Sigmoid colon (tissue), 7 donors: Measurements from ENCODE around the gene SF3B1. TPM values are rescaled to one million over a fixed set of nuclear protein-coding genes. Genes with fewer than 3 reads are reported as not detected.

ENCODE experiments used
- DNase-seq: peaks from one replicate; pipeline ENCODE4 v3.0.0-alpha.2; 2019
- H3K27ac ChIP-seq, 4 donors: fragments of 200-600 bp; sonication (generic); one replicate each; pipeline ENCODE4 v1.5.1; 2016 to 2019; ENCODE audit warnings: mild to moderate bottlenecking in 1 of 4
- H3K27me3 ChIP-seq, 3 donors: fragments of 200-600 bp; sonication (generic); one replicate each; pipeline ENCODE4 v1.5.1; 2019; ENCODE audit warnings: mild to moderate bottlenecking in 1 of 3
- H3K36me3 ChIP-seq, 4 donors: fragments of 200-600 bp; sonication (generic); one replicate each; pipeline ENCODE4 v1.5.1; 2016 to 2019
- H3K4me1 ChIP-seq, 4 donors: fragments of 200-600 bp; sonication (generic); one replicate each; pipeline ENCODE4 v1.5.1; 2017 to 2019
- H3K4me3 ChIP-seq, 4 donors: fragments of 200-600 bp; sonication (generic); one replicate each; pipeline ENCODE4 v1.5.1; 2017 to 2019; ENCODE audit warnings: mild to moderate bottlenecking in 2 of 4, moderate library complexity in 1 of 4
- H3K9me3 ChIP-seq, 4 donors: fragments of 200-600 bp in 3 of 4; sonication (generic) in 3 of 4; one replicate each; pipeline versions ENCODE4 v1.5.1 to v1.6.1; 2013 to 2019
- CTCF ChIP-seq, 4 experiments: fragments of 450-650 bp in 3 of 4; fragments of 200-600 bp in 1 of 4; IDR thresholded peaks; one replicate each; pipeline ENCODE4 v1.5.1; 2016 to 2019; ENCODE audit warnings: antibody characterized with exemption in 4 of 4, mild to moderate bottlenecking in 3 of 4, moderate library complexity in 2 of 4
- EP300 ChIP-seq, 4 donors: sonication (generic); formaldehyde crosslinking; IDR thresholded peaks; one replicate each; pipeline ENCODE4 v1.6.1; 2017; ENCODE audit warnings: antibody characterized with exemption in 4 of 4
- POLR2A ChIP-seq, 2 donors: fragments of 450-650 bp; IDR thresholded peaks; one replicate each; pipeline ENCODE4 v1.6.1; 2016; ENCODE audit warnings: antibody characterized with exemption in 2 of 2, mild to moderate bottlenecking in 2 of 2, moderate library complexity in 2 of 2
- POLR2AphosphoS5 ChIP-seq, 4 donors: sonication (generic); formaldehyde crosslinking; IDR thresholded peaks; one replicate each; pipeline ENCODE4 v1.6.1; 2017; ENCODE audit warnings: antibody characterized with exemption in 4 of 4
- WGBS, 2 donors: extraction: QIAGEN DNeasy Blood & Tissue Kit; methylation state at CpG; one replicate each; pipeline ENCODE4 v1.1.7; 2013; 5-methylcytosine and 5-hydroxymethylcytosine counted together
- intact Hi-C: fragments of 100-400 bp; cut with DNase I; formaldehyde crosslinking; loops from one replicate; pipeline ENCODE4 v1.15.1; 2023
- polyA plus RNA-seq, 3 donors: library from polyadenylated mRNA; stranded (reverse); fragments of 200-250 nt; gene quantifications; one replicate each; pipeline ENCODE4 v1.2.3, GENCODE V29; 2013
- total RNA-seq, 4 donors: library from RNA; depleted of rRNA; stranded (reverse); fragments of >200 nt; gene quantifications; one replicate each; pipeline ENCODE4 v1.1.0, GENCODE V29; 2016
- donor health status: healthy with polysubstance abuse.
- donor health status: Bipolar disorder and iron deficiency.
- donor health status: healthy.

The SF3B1 gene
- total and polyA plus RNA-seq, 7 donors: 61.5 to 475 (median 258) TPM

DNA sequence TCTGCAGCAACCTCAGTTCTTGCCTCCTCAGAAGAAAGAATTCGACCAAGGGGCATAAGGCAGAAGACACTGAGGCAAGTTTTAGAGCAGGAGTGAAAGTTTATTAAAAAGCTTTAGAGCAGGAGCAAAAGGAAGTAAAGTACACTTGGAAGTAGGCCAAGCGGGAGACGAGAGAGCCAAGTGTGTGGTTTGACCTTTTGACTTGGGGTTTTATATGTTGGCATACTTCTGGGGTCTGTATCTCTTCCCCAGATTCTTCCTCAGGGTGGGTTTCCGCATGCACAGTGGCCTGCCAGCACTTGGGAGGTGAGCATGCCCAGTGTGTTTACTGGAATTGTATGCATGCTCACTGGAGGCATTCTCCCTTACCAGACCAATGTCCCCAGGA, 64.9 kb downstream of the SF3B1 start:
- Histone ChIP-seq H3K27me3 (no peaks in the 10 kb centered on the region), H3K4me1 (no peaks in the 10 kb centered on the region), H3K9me3 (no peaks in the 10 kb centered on the region), H3K27ac (no peak overlapping the region), H3K36me3 (no peaks in the 10 kb centered on the region), H3K4me3 (no peak overlapping the region)
- no peak for TF ChIP-seq POLR2A (IDR thresholded peaks at IDR 0.05)
- TF ChIP-seq CTCF (IDR thresholded peaks at IDR 0.05): no peak
- TF ChIP-seq EP300 (IDR thresholded peaks at IDR 0.05): no peak
- no peak for TF ChIP-seq POLR2AphosphoS5 (IDR thresholded peaks at IDR 0.05)
- WGBS, 2 donors: 29 to 44% methylated on average over 4 of the region's 4 CpGs
- DNase-seq: no peak
- intact Hi-C loops: no loop called here

GRCh38 chr2:197369228-197369932, 65.4 kb downstream of the SF3B1 start:
- Histone ChIP-seq H3K36me3 (no peaks in the 10 kb centered on the region), H3K27me3 (no peaks in the 10 kb centered on the region), H3K27ac (no peak overlapping the region), H3K4me3 (no peak overlapping the region), H3K9me3 (no peaks in the 10 kb centered on the region), H3K4me1 (no peaks in the 10 kb centered on the region)
- TF ChIP-seq POLR2AphosphoS5 (IDR thresholded peaks at IDR 0.05): no peak
- TF ChIP-seq CTCF (IDR thresholded peaks at IDR 0.05): no peak
- TF ChIP-seq POLR2A (IDR thresholded peaks at IDR 0.05): no peak
- no peak for TF ChIP-seq EP300 (IDR thresholded peaks at IDR 0.05)
- 52 to 64% methylated on average over 5 of the region's 5 CpGs for WGBS, 2 donors
- no peak for DNase-seq
- intact Hi-C loops: no loop called here

- H3K9me3 ChIP-seq: no peaks in the 10 kb centered on the region
- no peaks in the 10 kb centered on the region for H3K27me3 ChIP-seq
- H3K4me1 ChIP-seq: no peaks in the 10 kb centered on the region
- TF ChIP-seq CTCF (IDR thresholded peaks at IDR 0.05) (no peak), POLR2A (IDR thresholded peaks at IDR 0.05) (no peak), EP300 (IDR thresholded peaks at IDR 0.05) (no peak), POLR2AphosphoS5 (IDR thresholded peaks at IDR 0.05) (no peak)
- H3K4me3 ChIP-seq: no peak overlapping the region
- H3K27ac ChIP-seq: no peak overlapping the region
- no peaks in the 10 kb centered on the region for H3K36me3 ChIP-seq
- 85 to 93% methylated on average over 6 of the region's 6 CpGs for WGBS, 2 donors
- no peak for DNase-seq
- intact Hi-C loops: no loop called here
These were observed 66.4 kb downstream of the SF3B1 start for GRCh38 chr2:197368412-197368811.

GRCh38 chr2:197363998-197364397, 70.8 kb downstream of the SF3B1 start:
- intact Hi-C loops: no loop called here
- TF ChIP-seq EP300 (IDR thresholded peaks at IDR 0.05) (no peak), POLR2A (IDR thresholded peaks at IDR 0.05) (no peak), POLR2AphosphoS5 (IDR thresholded peaks at IDR 0.05) (no peak), CTCF (IDR thresholded peaks at IDR 0.05) (no peak)
- Histone ChIP-seq H3K4me3 (no peak overlapping the region), H3K27ac (no peak overlapping the region), H3K9me3 (no peaks in the 10 kb centered on the region), H3K36me3 (no peaks in the 10 kb centered on the region), H3K27me3 (no peaks in the 10 kb centered on the region), H3K4me1 (no peaks in the 10 kb centered on the region)
- no peak for DNase-seq
- WGBS, 2 donors: 68 to 75% methylated on average over 5 of the region's 5 CpGs

GRCh38 chr2:197360744-197361156, 74.1 kb downstream of the SF3B1 start:
- TF ChIP-seq POLR2A (IDR thresholded peaks at IDR 0.05) (no peak), EP300 (IDR thresholded peaks at IDR 0.05) (no peak), POLR2AphosphoS5 (IDR thresholded peaks at IDR 0.05) (no peak), CTCF (IDR thresholded peaks at IDR 0.05) (no peak)
- intact Hi-C loops: no loop called here
- DNase-seq: no peak
- Histone ChIP-seq H3K4me3 (no peak overlapping the region), H3K27me3 (no peaks in the 10 kb centered on the region), H3K4me1 (no peaks in the 10 kb centered on the region), H3K27ac (no peak overlapping the region), H3K36me3 (no peaks in the 10 kb centered on the region), H3K9me3 (no peaks in the 10 kb centered on the region)
